ENCODE results near the gene KIAA1671.
"Not testable (repeated sequence)": the region's sequence is repeated elsewhere in the genome, so short reads cannot be mapped to it uniquely, and the experiment has no call there.

The KIAA1671 gene

GRCh38 chr22:24951942-24952836 is at the start of gene KIAA1671:
Gene KIAA1671, plus strand, starts transcription at chr22:24952716. Its CDS starts 75,284 bp downstream, at chr22:25028000.
- peak; percentile 82 to 83 for DNase-seq

GRCh38 chr22:24905909-24906308 is 46.6 kb upstream of the KIAA1671 start:
- DNase-seq, result no peak

- DNase-seq, result not testable (repeated sequence)
Observed at GRCh38 chr22:24907101-24907500, 45.4 kb upstream of the KIAA1671 start.

GRCh38 chr22:24920029-24920428 is 32.5 kb upstream of the KIAA1671 start:
- DNase-seq, result no peak

- no peak for DNase-seq
Observed at GRCh38 chr22:24925586-24926427, 26.7 kb upstream of the KIAA1671 start.

GRCh38 chr22:24926428-24926725 is 26.1 kb upstream of the KIAA1671 start:
- DNase-seq, result no peak

- no peak for DNase-seq
Observed at GRCh38 chr22:24926849-24927579, 25.5 kb upstream of the KIAA1671 start.

GRCh38 chr22:24928322-24928721 is 24.2 kb upstream of the KIAA1671 start:
- no peak for DNase-seq

- no peak for DNase-seq
Observed at GRCh38 chr22:24930678-24931077, 21.8 kb upstream of the KIAA1671 start.

GRCh38 chr22:24935771-24936483 is 16.6 kb upstream of the KIAA1671 start:
- DNase-seq, result no peak

- no peak for DNase-seq
Observed at GRCh38 chr22:24937114-24937513, 15.4 kb upstream of the KIAA1671 start.

GRCh38 chr22:24938741-24939341 is 13.7 kb upstream of the KIAA1671 start:
- peak; percentile 15 to 28 for DNase-seq

GRCh38 chr22:24942301-24942700 is 10.2 kb upstream of the KIAA1671 start:
- DNase-seq, result no peak

GRCh38 chr22:24944217-24944937 is 8.1 kb upstream of the KIAA1671 start:
- no peak for DNase-seq

GRCh38 chr22:24945430-24945829 is 7.1 kb upstream of the KIAA1671 start:
- DNase-seq, result no peak

- no peak for DNase-seq
Observed at GRCh38 chr22:24947383-24947782, 5.1 kb upstream of the KIAA1671 start.

GRCh38 chr22:24947881-24948280 is 4.6 kb upstream of the KIAA1671 start:
- no peak for DNase-seq

- DNase-seq, result no peak
Observed at GRCh38 chr22:24948356-24949202, 3.9 kb upstream of the KIAA1671 start.

GRCh38 chr22:24950272-24950902 is 2.1 kb upstream of the KIAA1671 start:
- DNase-seq, result no peak

- no peak for DNase-seq
Observed at GRCh38 chr22:24952837-24953383, 394 bp downstream of the KIAA1671 start.
